CD4-positive, alpha-beta T cell (primary cell): Measurements from ENCODE around the gene RAMP3. TPM values are rescaled to one million over a fixed set of nuclear protein-coding genes. Genes with fewer than 3 reads are reported as not detected.
A peak's percentile ranks its signal among the peaks of the same experiment; 100 is the strongest.

ENCODE experiments used
- ATAC-seq: fragments of 200-7000 bp; cut with Tn5 transposase; one replicate; pipeline ENCODE4 v1.10.0; 2022; ENCODE audit warnings: mild to moderate bottlenecking; ENCODE audit not compliant: poor library complexity
- CTCF ChIA-PET: fragments of 350-600 bp; sonication (Branson Sonifier 250); formaldehyde crosslinking; loops from one replicate; lab custom pipeline; 2021; ENCODE audit warnings: antibody characterized with exemption, inconsistent platforms; lab: Charles Lee
- POLR2A ChIA-PET: fragments of 350-600 bp; sonication (Branson Sonifier 250); formaldehyde crosslinking; loops from one replicate; lab custom pipeline; 2021; ENCODE audit warnings: antibody characterized with exemption, inconsistent platforms; lab: Charles Lee
- DNase-seq, 14 experiments: peaks; one replicate each; pipeline ENCODE4 v3.0.0-alpha.2; 2013 to 2020; ENCODE audit warnings: mixed read lengths in 2 of 14
- H3K27ac ChIP-seq, 2 donors: one replicate each; pipeline versions ENCODE4 v1.5.1 to v1.7.0; 2013; ENCODE audit warnings: low read length in 2 of 2, low read depth in 1 of 2, mild to moderate bottlenecking in 1 of 2
- H3K27me3 ChIP-seq, 2 experiments: 1 replicate in 1 of 2; 2 replicates in 1 of 2; pipeline versions ENCODE4 v1.6.1 to v1.7.0; 2013; ENCODE audit warnings: low read length in 2 of 2, control low read depth in 1 of 2, mild to moderate bottlenecking in 1 of 2, moderate library complexity in 1 of 2; ENCODE audit not compliant: insufficient read depth in 2 of 2, control insufficient read depth in 1 of 2
- H3K36me3 ChIP-seq: one replicate; pipeline ENCODE4 v1.6.1; 2013; ENCODE audit warnings: low read length, control low read depth; ENCODE audit not compliant: insufficient read depth
- H3K4me1 ChIP-seq: one replicate; pipeline ENCODE4 v1.6.1; 2013; ENCODE audit warnings: low read length, control low read depth; ENCODE audit not compliant: insufficient read depth
- H3K4me3 ChIP-seq: one replicate; pipeline ENCODE4 v1.5.1; 2013; ENCODE audit warnings: mild to moderate bottlenecking, low read length, moderate library complexity
- H3K9me3 ChIP-seq, 2 experiments: 1 replicate in 1 of 2; 2 replicates in 1 of 2; pipeline versions ENCODE4 v1.6.1 to v1.7.0; 2013; ENCODE audit warnings: low read length in 2 of 2, mild to moderate bottlenecking in 2 of 2, control low read depth in 1 of 2, moderate library complexity in 1 of 2; ENCODE audit not compliant: control insufficient read depth in 1 of 2, insufficient read depth in 1 of 2
- H3K27ac Mint-ChIP-seq: one replicate; pipeline ENCODE4 v1.8.0; 2020; ENCODE audit warnings: mixed read lengths
- H3K27me3 Mint-ChIP-seq: one replicate; pipeline ENCODE4 v1.8.0; 2021; ENCODE audit warnings: mixed read lengths
- H3K36me3 Mint-ChIP-seq: one replicate; pipeline ENCODE4 v1.8.0; 2021; ENCODE audit warnings: low read depth, mixed read lengths
- H3K4me1 Mint-ChIP-seq: one replicate; pipeline ENCODE4 v1.8.0; 2021; ENCODE audit warnings: low read depth, mixed read lengths
- H3K4me3 Mint-ChIP-seq: one replicate; pipeline ENCODE4 v1.8.0; 2020; ENCODE audit warnings: mild to moderate bottlenecking, mixed read lengths
- H3K9me3 Mint-ChIP-seq: one replicate; pipeline ENCODE4 v1.8.0; 2020; ENCODE audit warnings: mixed read lengths
- intact Hi-C, 2 experiments: fragments of 100-400 bp; cut with DNase I in 1 of 2; cut with micrococcal nuclease in 1 of 2; formaldehyde crosslinking; loops; one replicate each; pipeline versions ENCODE4 v1.15.1 to v1.9.0; 2023 to 2025; cut with DNase I, micrococcal nuclease
- polyA plus RNA-seq, 2 donors: library from polyadenylated mRNA; unstranded; fragments of 120-200 nt; gene quantifications; one replicate each; pipeline ENCODE4 v1.2.1, GENCODE V29; 2013
- total RNA-seq, 174 experiments: library from RNA in 2 of 174; stranded (reverse) in 2 of 174; gene quantifications; one replicate each; pipeline ENCODE4 v1.2.3 and lab custom pipeline; 2021 to 2026
- TF ChIP-seq, protein P1 (sequence below): fragments of 200-600 bp; IDR thresholded peaks from one replicate; pipeline ENCODE4 v1.8.0; 2022; ENCODE audit warnings: antibody characterized with exemption, mild to moderate bottlenecking

The RAMP3 gene, protein sequence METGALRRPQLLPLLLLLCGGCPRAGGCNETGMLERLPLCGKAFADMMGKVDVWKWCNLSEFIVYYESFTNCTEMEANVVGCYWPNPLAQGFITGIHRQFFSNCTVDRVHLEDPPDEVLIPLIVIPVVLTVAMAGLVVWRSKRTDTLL
- total RNA-seq (not detected), total RNA-seq (lab: John Stamatoyannopoulos, UW) (0 to 0.79 (median 0) reads per million in 172 experiments)
- polyA plus RNA-seq (2013, experiment 1 of 2): 0.08 TPM
- 0.14 TPM for polyA plus RNA-seq (2013, experiment 2 of 2)

DNA sequence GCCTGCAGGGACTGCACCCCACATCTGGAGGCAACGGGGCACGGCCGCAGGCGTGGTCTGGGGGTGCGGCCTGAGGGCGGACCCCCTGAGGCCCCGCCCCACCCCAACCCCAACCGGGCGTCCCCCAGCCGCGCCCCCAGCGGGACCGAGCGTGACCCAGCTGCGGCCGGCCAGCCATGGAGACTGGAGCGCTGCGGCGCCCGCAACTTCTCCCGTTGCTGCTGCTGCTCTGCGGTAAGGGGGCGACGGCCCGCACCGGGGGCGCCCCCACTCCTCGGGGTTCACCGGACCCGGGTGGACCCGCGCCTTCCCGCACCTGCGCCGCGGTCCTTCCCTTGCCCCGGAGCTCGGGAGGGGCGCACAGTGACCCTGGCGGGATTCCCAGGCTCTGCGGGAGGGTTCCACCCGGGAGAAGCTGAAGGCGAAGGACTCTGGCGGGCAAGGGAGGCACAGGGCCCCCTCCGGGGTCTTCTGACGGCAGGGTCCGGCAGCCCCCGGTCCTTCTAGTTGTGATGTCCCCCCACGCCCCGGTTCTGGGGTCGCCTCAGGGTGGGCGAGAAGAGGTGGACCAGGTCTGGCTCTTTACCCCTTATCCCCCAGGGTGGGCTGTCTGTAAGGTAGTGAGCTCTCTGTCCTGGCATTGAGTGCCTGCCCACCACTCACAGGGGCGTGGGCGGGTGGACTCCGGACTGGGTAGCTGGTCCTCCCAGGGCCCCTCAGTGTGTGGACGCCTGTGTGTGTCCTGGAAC lies at the start of gene RAMP3:
Gene RAMP3, plus strand, starts transcription at position 139 of the 749 bp plus-strand sequence. Its CDS starts 38 bp downstream, at position 177.
- TF ChIP-seq, protein P1, sequence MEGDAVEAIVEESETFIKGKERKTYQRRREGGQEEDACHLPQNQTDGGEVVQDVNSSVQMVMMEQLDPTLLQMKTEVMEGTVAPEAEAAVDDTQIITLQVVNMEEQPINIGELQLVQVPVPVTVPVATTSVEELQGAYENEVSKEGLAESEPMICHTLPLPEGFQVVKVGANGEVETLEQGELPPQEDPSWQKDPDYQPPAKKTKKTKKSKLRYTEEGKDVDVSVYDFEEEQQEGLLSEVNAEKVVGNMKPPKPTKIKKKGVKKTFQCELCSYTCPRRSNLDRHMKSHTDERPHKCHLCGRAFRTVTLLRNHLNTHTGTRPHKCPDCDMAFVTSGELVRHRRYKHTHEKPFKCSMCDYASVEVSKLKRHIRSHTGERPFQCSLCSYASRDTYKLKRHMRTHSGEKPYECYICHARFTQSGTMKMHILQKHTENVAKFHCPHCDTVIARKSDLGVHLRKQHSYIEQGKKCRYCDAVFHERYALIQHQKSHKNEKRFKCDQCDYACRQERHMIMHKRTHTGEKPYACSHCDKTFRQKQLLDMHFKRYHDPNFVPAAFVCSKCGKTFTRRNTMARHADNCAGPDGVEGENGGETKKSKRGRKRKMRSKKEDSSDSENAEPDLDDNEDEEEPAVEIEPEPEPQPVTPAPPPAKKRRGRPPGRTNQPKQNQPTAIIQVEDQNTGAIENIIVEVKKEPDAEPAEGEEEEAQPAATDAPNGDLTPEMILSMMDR: no peak
- H3K4me1 ChIP-seq: peaks cover 7% of the 10 kb centered on the region

DNA sequence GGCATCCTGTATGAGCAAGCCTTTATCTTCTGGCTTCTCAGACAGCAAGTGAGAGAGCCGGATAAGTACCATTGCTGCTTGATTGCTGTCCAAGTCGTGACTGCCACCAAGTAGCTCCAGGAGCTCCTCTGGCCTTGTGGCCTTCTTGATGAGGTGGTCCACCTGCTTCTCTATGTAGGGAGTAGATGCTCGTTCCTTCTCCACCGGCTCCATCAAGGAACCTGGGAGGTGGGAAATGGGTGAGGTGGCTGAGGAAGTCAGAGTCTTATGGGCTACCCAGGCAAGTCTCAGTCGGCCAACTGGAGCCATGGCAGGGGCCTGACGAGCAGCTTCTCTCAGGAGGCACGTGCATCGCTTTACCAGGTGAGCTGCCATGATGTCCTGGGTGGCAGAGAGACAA lies 48.7 kb upstream of the RAMP3 start:
- DNase-seq (peak in 1 of 14 experiments; percentile 11), ATAC-seq (no peak)
- Histone ChIP-seq H3K4me1 (peaks cover 75% of the 10 kb centered on the region), H3K9me3 (no peaks in the 10 kb centered on the region), H3K27ac (peak overlapping the region in 1 of 2 donors; percentile 10), H3K4me3 (no peak overlapping the region), H3K36me3 (peaks cover 54% of the 10 kb centered on the region), H3K27me3 (no peaks in the 10 kb centered on the region)
- intact Hi-C loops: no loop called here
- H3K27me3 Mint-ChIP-seq: no peaks in the 10 kb centered on the region
- peaks cover 76% of the 10 kb centered on the region for H3K36me3 Mint-ChIP-seq
- ChIA-PET CTCF (no interaction called here), POLR2A (no interaction called here)
- peaks cover 61% of the 10 kb centered on the region for H3K4me1 Mint-ChIP-seq
- peak overlapping the region; percentile 76 for H3K27ac Mint-ChIP-seq
- TF ChIP-seq, protein P1: no peak
- peak overlapping the region; percentile 58 for H3K4me3 Mint-ChIP-seq
- no peaks in the 10 kb centered on the region for H3K9me3 Mint-ChIP-seq

More for the DNA sequence above, at the start of gene RAMP3:
- H3K27ac Mint-ChIP-seq: no peak within 1 kb of the TSS
- peaks cover 13 to 29% of the 10 kb centered on the region in 2 experiments for H3K27me3 ChIP-seq
- no peaks in the 10 kb centered on the region for H3K9me3 ChIP-seq
- no peak within 1 kb of the TSS for H3K27ac ChIP-seq
- H3K4me1 Mint-ChIP-seq: peaks cover 15% of the 10 kb centered on the region
- H3K4me3 Mint-ChIP-seq: no peak within 1 kb of the TSS
- ChIA-PET POLR2A (no interaction called here), CTCF (no interaction called here)
- H3K36me3 Mint-ChIP-seq: no peaks in the 10 kb centered on the region
- H3K27me3 Mint-ChIP-seq: peaks cover 42% of the 10 kb centered on the region
- ATAC-seq (no peak), DNase-seq (no peak)
- H3K9me3 Mint-ChIP-seq: no peaks in the 10 kb centered on the region
- H3K36me3 ChIP-seq: no peaks in the 10 kb centered on the region
- intact Hi-C loops: no loop called here
- H3K4me3 ChIP-seq: no peak within 1 kb of the TSS

DNA sequence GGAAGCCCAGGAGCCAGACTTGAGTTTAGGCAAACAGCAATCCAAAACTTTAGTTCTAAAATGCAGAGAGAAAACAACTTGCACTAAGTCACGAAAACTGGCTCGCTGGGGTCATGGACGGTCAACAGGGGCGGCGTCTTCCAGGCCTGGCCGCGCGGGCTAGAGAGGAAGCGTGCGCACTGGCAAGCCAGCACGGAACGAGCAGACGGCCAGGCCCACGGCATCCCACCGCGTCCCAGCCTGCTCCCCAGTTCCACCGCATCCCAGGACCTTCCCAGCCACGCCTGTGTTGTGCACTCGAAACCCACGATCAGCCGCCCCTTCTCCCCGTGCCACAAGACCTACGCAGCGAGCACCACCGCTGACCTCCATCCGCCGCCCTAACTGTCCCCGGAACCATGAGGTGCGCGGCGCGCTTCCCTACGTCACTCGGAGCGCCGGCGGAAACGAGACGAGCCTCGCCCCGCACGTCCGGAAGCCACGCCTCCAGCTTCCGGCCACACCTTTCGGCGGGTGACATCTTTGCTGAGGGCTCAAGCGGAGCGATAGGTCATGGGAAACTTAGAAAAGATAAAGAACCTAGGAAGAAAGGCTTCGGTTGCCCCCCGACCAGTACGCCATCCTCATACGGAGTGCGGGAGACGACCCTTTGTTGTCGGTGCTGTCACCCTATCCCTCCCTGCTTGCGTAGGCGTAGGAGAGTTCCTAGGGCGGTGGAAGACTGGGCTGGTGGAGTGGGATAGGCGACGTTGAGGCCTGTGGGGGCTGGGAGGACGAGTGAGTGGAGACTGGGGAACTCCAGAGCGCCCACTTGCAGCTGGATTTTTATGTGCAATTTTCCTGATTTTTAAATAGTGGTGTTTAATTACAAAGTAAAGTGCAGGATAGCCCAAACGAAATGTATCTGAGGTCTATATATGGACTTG lies 46.0 kb upstream of the RAMP3 start, which contains the start of gene TBRG4:
Gene TBRG4, minus strand, starts transcription at position 400 of the 926 bp plus-strand sequence. CDS start 2,460 bp downstream, outside the sequence.
- Mint-ChIP-seq H3K27me3 (peaks cover 9% of the 10 kb centered on the region), H3K4me3 (peak within 1 kb of the TSS; percentile 98), H3K27ac (peak within 1 kb of the TSS; percentile 96), H3K36me3 (peaks cover 49% of the 10 kb centered on the region), H3K9me3 (no peaks in the 10 kb centered on the region), H3K4me1 (peaks cover 55% of the 10 kb centered on the region)
- Histone ChIP-seq H3K27ac (peak within 1 kb of the TSS; percentile 99), H3K4me3 (peak within 1 kb of the TSS; percentile 94), H3K4me1 (peaks cover 51% of the 10 kb centered on the region), H3K36me3 (peaks cover 28% of the 10 kb centered on the region), H3K9me3 (no peaks in the 10 kb centered on the region), H3K27me3 (no peaks in the 10 kb centered on the region)
- DNase-seq (peak; percentile 86 to 98 (median 91)), ATAC-seq (peak; percentile 78)
- ChIA-PET POLR2A (interaction anchor here (0.6 to 3.2 kb wide), 25 partner anchors 9 to 1528 kb away, joined by 3 to 36 read pairs (median 8); partner anchors contain the start of genes CCM2, DDX56, H2AZ2 and MYO1G), CTCF (interaction anchor here (1.2 to 2.9 kb wide), 7 partner anchors 12 to 362 kb away, joined by 3 to 14 read pairs (median 4); partner anchors contain the start of gene H2AZ2)
- intact Hi-C loops: loop anchor here (1.0 to 5.0 kb wide), 12 partner anchors 23 to 909 kb away; partner anchors contain the start of genes CCM2 (in 2 of the 2), H2AZ2 (in 2 of the 2), OGDH (in 1 of the 2) and PURB (in 1 of the 2)
- TF ChIP-seq, protein P1: no peak
